ENCODE data around the gene SIRPB2. TPM values are rescaled to one million over a fixed set of nuclear protein-coding genes. Genes with fewer than 3 reads are reported as not detected.
"Not testable (repeated sequence)": the region's sequence is repeated elsewhere in the genome, so short reads cannot be mapped to it uniquely, and the experiment has no call there.

The SIRPB2 gene
- polyA plus RNA-seq, 2 donors, result 0.41 to 0.75 TPM

DNA sequence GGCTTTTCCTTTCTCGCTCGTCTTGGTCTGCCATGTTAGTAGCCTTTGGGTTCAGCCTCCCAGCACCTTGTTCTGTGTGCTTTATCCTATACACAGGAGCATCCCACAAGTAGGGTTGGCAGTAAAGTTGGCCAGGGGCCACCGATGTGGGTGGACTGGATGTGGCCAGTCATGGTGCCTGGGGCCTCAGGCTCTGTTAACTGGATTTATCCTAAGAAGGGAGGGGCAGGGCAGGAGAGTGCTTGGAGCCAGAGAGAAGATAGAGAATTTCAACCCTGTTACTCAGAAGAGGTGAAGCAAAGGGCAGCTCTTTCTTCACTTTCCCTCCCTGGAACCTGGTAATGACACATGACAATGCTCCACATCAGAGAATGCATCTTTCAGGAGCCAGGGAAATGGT, 14.1 kb upstream of the SIRPB2 start:
- Histone ChIP-seq H3K36me3 (ENCODE audit: control insufficient read depth in 2 of 2, insufficient read depth in 2 of 2, low read length in 1 of 2) (no peaks in the 10 kb centered on the region), H3K27me3 (ENCODE audit: control insufficient read depth in 1 of 2, insufficient read depth in 2 of 2, low read length in 2 of 2) (no peaks in the 10 kb centered on the region), H3K9me3 (ENCODE audit: control insufficient read depth in 2 of 2, insufficient read depth in 1 of 2, low read depth in 1 of 2, low read length in 1 of 2) (no peaks in the 10 kb centered on the region), H3K4me1 (ENCODE audit: control insufficient read depth in 2 of 2, insufficient read depth in 2 of 2, low read length in 1 of 2) (peaks cover 0 to 2% of the 10 kb centered on the region in 2 donors), H3K27ac (ENCODE audit: low read depth in 2 of 2, low read length in 1 of 2) (no peak overlapping the region), H3K4me3 (ENCODE audit: low read depth in 1 of 2, low read length in 2 of 2) (no peak overlapping the region)
- WGBS, 2 donors, result 64 to 67% methylated on average over 3 of the region's 3 CpGs

DNA sequence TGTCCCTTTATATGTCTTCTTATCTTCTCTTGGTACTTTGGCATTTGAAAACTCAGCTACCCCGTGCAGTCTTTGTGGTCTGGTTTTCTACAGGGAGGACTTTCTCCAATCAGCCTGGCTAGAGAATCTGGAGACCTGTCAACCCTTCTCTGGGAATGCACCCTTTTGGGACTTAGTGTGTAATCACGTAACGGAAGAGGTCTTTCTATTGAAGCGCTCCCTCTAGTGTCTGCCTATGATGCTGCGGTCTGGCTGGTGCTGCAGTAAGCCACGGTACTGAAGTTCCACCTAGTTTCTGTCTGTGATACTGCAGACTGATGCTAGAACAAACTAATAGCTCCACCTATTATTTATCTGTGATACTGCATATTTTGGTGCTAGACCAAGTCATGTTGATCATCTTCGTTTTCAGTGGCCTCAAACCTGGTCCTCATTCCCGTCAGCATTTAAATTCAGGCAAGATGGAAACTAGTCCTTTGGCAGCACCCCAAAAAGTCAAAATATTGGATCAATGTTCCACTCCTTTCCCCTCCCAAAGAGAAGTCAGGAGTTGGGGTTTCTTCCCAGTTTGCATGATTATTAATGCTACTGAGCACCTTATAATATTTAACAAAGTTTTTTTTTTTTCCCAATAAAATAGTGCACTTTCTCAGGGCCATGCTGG, 12.5 kb upstream of the SIRPB2 start:
- H3K27me3 ChIP-seq (ENCODE audit: control insufficient read depth in 1 of 2, insufficient read depth in 2 of 2, low read length in 2 of 2), result no peaks in the 10 kb centered on the region
- WGBS, 2 donors, result 1 to 2% methylated on average over 8 of the region's 8 CpGs
- H3K4me1 ChIP-seq (ENCODE audit: control insufficient read depth in 2 of 2, insufficient read depth in 2 of 2, low read length in 1 of 2), result peaks cover 0 to 2% of the 10 kb centered on the region in 2 donors
- no peak overlapping the region for H3K27ac ChIP-seq (ENCODE audit: low read depth in 2 of 2, low read length in 1 of 2)
- no peaks in the 10 kb centered on the region for H3K9me3 ChIP-seq (ENCODE audit: control insufficient read depth in 2 of 2, insufficient read depth in 1 of 2, low read depth in 1 of 2, low read length in 1 of 2)
- no peak overlapping the region for H3K4me3 ChIP-seq (ENCODE audit: low read depth in 1 of 2, low read length in 2 of 2)
- H3K36me3 ChIP-seq (ENCODE audit: control insufficient read depth in 2 of 2, insufficient read depth in 2 of 2, low read length in 1 of 2), result no peaks in the 10 kb centered on the region

DNA sequence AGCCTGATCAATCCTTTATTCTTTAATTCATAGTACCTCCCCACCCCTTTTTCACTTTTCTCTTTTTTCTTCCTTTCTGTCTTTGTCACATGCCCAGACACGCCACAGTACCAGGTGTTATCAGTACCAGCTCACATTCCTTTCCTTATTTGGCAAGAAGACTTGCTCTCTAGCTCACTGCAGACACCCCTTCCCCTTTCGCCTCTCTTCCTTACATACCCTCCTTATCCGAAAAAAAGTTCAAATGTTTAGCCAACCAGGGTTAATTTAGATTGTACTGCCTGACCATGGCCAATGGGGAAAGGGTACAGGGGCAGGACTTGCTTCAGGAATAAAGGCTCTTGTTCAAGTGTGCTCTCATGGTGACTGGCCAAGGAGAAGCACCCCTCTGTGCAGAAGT, 9.3 kb upstream of the SIRPB2 start:
- H3K9me3 ChIP-seq (ENCODE audit: control insufficient read depth in 2 of 2, insufficient read depth in 1 of 2, low read depth in 1 of 2, low read length in 1 of 2), result no peaks in the 10 kb centered on the region
- H3K27ac ChIP-seq (ENCODE audit: low read depth in 2 of 2, low read length in 1 of 2), result peak overlapping the region; percentile 91 to 93
- no peak overlapping the region for H3K4me3 ChIP-seq (ENCODE audit: low read depth in 1 of 2, low read length in 2 of 2)
- 30 to 34% methylated on average over 3 of the region's 3 CpGs for WGBS, 2 donors
- peaks cover 0 to 2% of the 10 kb centered on the region in 2 donors for H3K4me1 ChIP-seq (ENCODE audit: control insufficient read depth in 2 of 2, insufficient read depth in 2 of 2, low read length in 1 of 2)
- H3K36me3 ChIP-seq (ENCODE audit: control insufficient read depth in 2 of 2, insufficient read depth in 2 of 2, low read length in 1 of 2), result no peaks in the 10 kb centered on the region
- H3K27me3 ChIP-seq (ENCODE audit: control insufficient read depth in 1 of 2, insufficient read depth in 2 of 2, low read length in 2 of 2), result no peaks in the 10 kb centered on the region

DNA sequence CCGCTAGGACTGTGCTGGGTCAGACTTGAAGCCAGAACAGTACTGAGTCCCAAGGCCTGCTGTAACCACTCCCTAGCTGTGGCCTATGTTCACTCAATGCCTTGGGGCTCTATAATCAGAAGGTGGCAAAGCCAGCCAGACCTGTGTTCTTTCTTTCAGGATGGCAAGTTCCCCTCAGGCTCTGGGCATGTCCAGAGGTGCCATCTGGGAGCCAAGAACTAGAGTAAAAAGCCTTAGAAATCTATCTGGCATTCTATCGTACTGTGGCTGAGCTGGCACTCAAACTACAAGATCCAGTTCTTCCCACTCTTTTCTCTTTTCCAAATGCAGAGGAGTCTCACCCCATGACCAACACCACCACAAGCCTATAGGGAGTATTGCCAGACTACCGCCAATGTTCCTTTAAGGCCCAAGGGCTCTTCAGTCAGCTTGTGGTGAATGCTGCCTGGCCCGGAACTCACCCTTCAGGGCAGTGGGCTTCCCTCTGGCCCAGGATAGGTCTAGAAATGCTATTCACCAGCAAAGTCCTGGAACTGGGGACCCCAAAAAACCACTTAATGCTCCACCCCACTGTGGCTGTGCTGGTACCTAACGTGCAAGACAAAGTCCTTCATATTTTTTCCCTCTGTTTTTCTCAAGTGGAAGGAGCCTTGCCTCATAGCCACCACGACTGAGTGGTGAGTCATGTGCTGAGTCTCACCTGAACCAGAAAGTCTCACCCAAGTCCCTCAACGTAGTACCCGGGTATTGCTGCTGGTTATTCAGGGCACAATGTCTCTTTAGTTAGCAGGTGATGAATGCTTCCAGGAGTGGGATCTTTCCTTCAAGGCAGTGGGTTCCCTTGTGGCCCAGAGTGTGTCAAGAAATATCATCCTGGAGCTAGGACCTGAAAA, 8.6 kb upstream of the SIRPB2 start:
- WGBS, 2 donors, result 47 to 69% methylated on average over 8 of the region's 8 CpGs
- Histone ChIP-seq H3K27ac (ENCODE audit: low read depth in 2 of 2, low read length in 1 of 2) (peak overlapping the region; percentile 91 to 93), H3K4me3 (ENCODE audit: low read depth in 1 of 2, low read length in 2 of 2) (no peak overlapping the region), H3K9me3 (ENCODE audit: control insufficient read depth in 2 of 2, insufficient read depth in 1 of 2, low read depth in 1 of 2, low read length in 1 of 2) (no peaks in the 10 kb centered on the region), H3K36me3 (ENCODE audit: control insufficient read depth in 2 of 2, insufficient read depth in 2 of 2, low read length in 1 of 2) (no peaks in the 10 kb centered on the region), H3K27me3 (ENCODE audit: control insufficient read depth in 1 of 2, insufficient read depth in 2 of 2, low read length in 2 of 2) (no peaks in the 10 kb centered on the region), H3K4me1 (ENCODE audit: control insufficient read depth in 2 of 2, insufficient read depth in 2 of 2, low read length in 1 of 2) (peaks cover 0 to 2% of the 10 kb centered on the region in 2 donors)

DNA sequence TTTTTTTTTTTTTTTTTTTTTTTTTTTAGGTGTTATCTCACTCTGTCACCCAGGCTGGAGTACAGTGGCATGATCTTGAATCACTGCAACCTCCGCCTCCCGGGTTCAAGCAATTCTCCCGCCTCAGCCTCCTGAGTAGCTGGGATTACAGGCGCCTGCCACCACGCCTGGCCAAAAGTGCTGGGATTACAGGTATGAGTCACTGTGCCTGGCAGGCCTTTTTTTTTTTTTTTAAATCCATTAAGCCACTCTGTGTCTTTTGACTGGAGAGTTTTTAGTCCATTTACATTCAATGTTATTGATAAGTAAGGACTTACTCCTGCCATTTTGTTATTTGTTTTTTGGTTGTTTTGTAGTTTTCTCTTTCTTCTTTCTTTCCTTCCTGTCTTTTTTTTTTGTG, 6.2 kb upstream of the SIRPB2 start:
- not testable (repeated sequence) for H3K9me3 ChIP-seq (ENCODE audit: control insufficient read depth in 2 of 2, insufficient read depth in 1 of 2, low read depth in 1 of 2, low read length in 1 of 2); H3K36me3 ChIP-seq (ENCODE audit: control insufficient read depth in 2 of 2, insufficient read depth in 2 of 2, low read length in 1 of 2)

DNA sequence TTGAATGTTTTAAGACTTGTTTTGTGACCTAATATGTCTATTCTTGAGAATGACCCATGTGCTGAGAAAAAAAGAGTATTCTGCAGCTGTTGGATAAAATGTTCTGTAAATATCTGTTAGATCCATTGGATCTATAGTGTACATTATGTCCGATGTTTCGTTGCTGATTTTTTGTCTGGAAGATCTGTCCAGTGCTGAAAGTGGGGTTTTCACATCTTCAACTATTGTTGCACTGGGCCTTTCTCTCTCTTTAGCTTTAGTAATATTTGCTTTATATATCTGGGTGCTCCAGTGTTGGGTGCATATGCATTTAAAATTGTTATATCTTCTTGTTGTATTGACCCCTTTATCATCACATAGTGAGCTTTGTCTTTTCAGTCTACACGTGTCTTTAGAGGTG, 5.7 kb upstream of the SIRPB2 start:
- Histone ChIP-seq H3K36me3 (ENCODE audit: control insufficient read depth in 2 of 2, insufficient read depth in 2 of 2, low read length in 1 of 2) (no peaks in the 10 kb centered on the region), H3K27ac (ENCODE audit: low read depth in 2 of 2, low read length in 1 of 2) (no peak overlapping the region), H3K4me3 (ENCODE audit: low read depth in 1 of 2, low read length in 2 of 2) (no peak overlapping the region), H3K27me3 (ENCODE audit: control insufficient read depth in 1 of 2, insufficient read depth in 2 of 2, low read length in 2 of 2) (no peaks in the 10 kb centered on the region), H3K9me3 (ENCODE audit: control insufficient read depth in 2 of 2, insufficient read depth in 1 of 2, low read depth in 1 of 2, low read length in 1 of 2) (no peaks in the 10 kb centered on the region), H3K4me1 (ENCODE audit: control insufficient read depth in 2 of 2, insufficient read depth in 2 of 2, low read length in 1 of 2) (peaks cover 0 to 2% of the 10 kb centered on the region in 2 donors)
- 83 to 88% methylated on average over 3 of the region's 3 CpGs for WGBS, 2 donors

More for the DNA sequence above, 6.2 kb upstream of the SIRPB2 start:
- not testable (repeated sequence) for H3K4me1 ChIP-seq (ENCODE audit: control insufficient read depth in 2 of 2, insufficient read depth in 2 of 2, low read length in 1 of 2); H3K27ac ChIP-seq (ENCODE audit: low read depth in 2 of 2, low read length in 1 of 2); H3K27me3 ChIP-seq (ENCODE audit: control insufficient read depth in 1 of 2, insufficient read depth in 2 of 2, low read length in 2 of 2); H3K4me3 ChIP-seq (ENCODE audit: low read depth in 1 of 2, low read length in 2 of 2)
- WGBS, 2 donors, result 62 to 77% methylated on average over 5 of the region's 5 CpGs

DNA sequence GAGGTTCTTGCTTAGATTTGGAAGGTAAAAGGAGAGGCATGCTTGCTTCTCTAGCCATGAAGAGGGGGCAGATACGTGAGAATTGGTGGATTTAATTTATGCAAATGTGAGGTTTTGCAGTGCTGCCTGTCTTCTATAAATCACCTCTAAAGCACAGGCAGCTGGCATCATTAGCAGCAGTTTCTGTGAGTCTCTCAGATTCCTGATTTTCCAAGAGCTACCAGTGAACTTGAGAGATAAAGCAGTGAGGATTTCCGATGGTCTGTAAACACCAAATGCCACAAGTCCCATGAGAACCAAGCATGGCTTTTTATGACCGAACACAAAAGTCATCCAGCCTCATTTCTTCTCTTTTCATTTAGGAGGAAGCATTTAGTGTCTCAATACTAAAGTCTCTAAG, 3.2 kb upstream of the SIRPB2 start:
- Histone ChIP-seq H3K36me3 (ENCODE audit: control insufficient read depth in 2 of 2, insufficient read depth in 2 of 2, low read length in 1 of 2) (no peaks in the 10 kb centered on the region), H3K9me3 (ENCODE audit: control insufficient read depth in 2 of 2, insufficient read depth in 1 of 2, low read depth in 1 of 2, low read length in 1 of 2) (no peaks in the 10 kb centered on the region), H3K27ac (ENCODE audit: low read depth in 2 of 2, low read length in 1 of 2) (no peak overlapping the region), H3K4me3 (ENCODE audit: low read depth in 1 of 2, low read length in 2 of 2) (no peak overlapping the region), H3K27me3 (ENCODE audit: control insufficient read depth in 1 of 2, insufficient read depth in 2 of 2, low read length in 2 of 2) (no peaks in the 10 kb centered on the region), H3K4me1 (ENCODE audit: control insufficient read depth in 2 of 2, insufficient read depth in 2 of 2, low read length in 1 of 2) (peaks cover 0 to under 1% of the 10 kb centered on the region in 2 donors)
- 43 to 51% methylated on average over 3 of the region's 3 CpGs for WGBS, 2 donors

DNA sequence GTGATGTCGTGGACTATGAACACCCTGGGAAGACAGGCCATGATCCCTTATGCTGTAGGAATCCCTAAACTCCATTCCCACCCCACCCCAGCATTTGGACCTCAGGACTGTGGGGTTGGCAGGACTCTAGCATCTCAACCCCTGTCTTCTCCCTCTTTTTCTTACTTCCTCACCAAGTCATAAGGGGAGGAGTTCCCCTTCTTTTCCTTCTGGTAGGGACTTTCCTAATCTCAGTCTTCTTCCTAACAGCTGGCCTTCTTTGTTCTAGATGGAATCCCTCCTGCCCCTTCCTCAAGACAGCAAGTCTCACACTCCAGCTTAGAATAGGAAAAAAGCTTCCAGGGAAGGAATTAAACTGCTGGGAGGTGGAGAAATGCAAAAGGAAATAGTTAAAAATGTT, 2.3 kb upstream of the SIRPB2 start:
- 58 to 81% methylated on average over 1 of the region's 1 CpG for WGBS, 2 donors

DNA sequence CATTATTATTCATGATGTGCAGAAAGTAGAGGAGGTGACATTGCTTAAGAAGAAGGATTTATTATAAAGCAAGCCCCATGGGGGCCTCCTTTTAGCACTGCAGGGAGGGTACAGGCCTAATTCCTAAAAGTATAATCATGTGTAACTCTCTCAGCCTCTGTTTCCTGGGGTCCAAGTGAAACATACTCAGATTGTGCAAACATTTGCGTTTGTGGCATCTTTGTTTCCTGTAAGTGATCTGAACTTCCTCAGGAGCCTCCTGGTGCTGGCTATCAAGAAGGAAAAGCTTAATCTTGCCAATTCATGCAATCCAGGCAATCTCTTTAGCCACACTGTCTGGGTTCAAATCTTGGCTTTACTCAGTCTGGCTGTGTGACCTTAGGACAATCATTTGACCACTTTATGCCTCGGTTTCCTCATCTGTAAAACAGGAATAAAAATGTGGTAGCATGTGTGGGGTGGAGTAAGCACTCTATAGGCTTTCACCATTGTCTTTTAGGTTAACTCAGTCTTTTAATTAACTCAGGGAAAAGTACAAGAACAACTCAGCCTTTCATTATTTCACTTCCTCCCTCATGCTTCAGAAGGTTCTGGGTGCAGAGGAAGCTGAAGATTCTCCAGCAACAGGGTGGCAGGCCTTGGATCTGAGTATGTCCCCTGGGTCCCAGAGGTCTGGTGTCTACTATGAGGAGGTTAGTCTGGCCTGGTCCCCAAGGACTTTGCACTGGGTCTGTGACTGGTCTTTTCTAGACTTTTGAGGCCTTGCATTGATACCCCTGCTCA, 831 bp upstream of the SIRPB2 start:
- no peaks in the 10 kb centered on the region for H3K9me3 ChIP-seq (ENCODE audit: control insufficient read depth in 2 of 2, insufficient read depth in 1 of 2, low read depth in 1 of 2, low read length in 1 of 2)
- peaks cover 0 to 2% of the 10 kb centered on the region in 2 donors for H3K4me1 ChIP-seq (ENCODE audit: control insufficient read depth in 2 of 2, insufficient read depth in 2 of 2, low read length in 1 of 2)
- no peaks in the 10 kb centered on the region for H3K27me3 ChIP-seq (ENCODE audit: control insufficient read depth in 1 of 2, insufficient read depth in 2 of 2, low read length in 2 of 2)
- no peak overlapping the region for H3K4me3 ChIP-seq (ENCODE audit: low read depth in 1 of 2, low read length in 2 of 2)
- no peaks in the 10 kb centered on the region for H3K36me3 ChIP-seq (ENCODE audit: control insufficient read depth in 2 of 2, insufficient read depth in 2 of 2, low read length in 1 of 2)
- H3K27ac ChIP-seq (ENCODE audit: low read depth in 2 of 2, low read length in 1 of 2), result peak overlapping the region; percentile 10 to 27
- 56 to 62% methylated on average over 2 of the region's 2 CpGs for WGBS, 2 donors

More for the DNA sequence above, 2.3 kb upstream of the SIRPB2 start:
- no peak overlapping the region for H3K27ac ChIP-seq (ENCODE audit: low read depth in 2 of 2, low read length in 1 of 2)
- no peaks in the 10 kb centered on the region for H3K9me3 ChIP-seq (ENCODE audit: control insufficient read depth in 2 of 2, insufficient read depth in 1 of 2, low read depth in 1 of 2, low read length in 1 of 2)
- H3K27me3 ChIP-seq (ENCODE audit: control insufficient read depth in 1 of 2, insufficient read depth in 2 of 2, low read length in 2 of 2), result no peaks in the 10 kb centered on the region
- H3K4me3 ChIP-seq (ENCODE audit: low read depth in 1 of 2, low read length in 2 of 2), result no peak overlapping the region
- H3K36me3 ChIP-seq (ENCODE audit: control insufficient read depth in 2 of 2, insufficient read depth in 2 of 2, low read length in 1 of 2), result no peaks in the 10 kb centered on the region
- H3K4me1 ChIP-seq (ENCODE audit: control insufficient read depth in 2 of 2, insufficient read depth in 2 of 2, low read length in 1 of 2), result peaks cover 0 to 2% of the 10 kb centered on the region in 2 donors
